NB4 (cell line): ENCODE data around the gene CCDC78.

Experiments used
- DNase-seq: peaks from one replicate; pipeline ENCODE4 v3.0.0; 2010; ENCODE audit warnings: low read depth
- H3K4me3 ChIP-seq: one replicate; pipeline ENCODE4 v1.5.1; 2011; ENCODE audit warnings: mild to moderate bottlenecking, low read depth, low read length, moderate library complexity
- MYC ChIP-seq: IDR thresholded peaks from 2 replicates; pipeline ENCODE4 v1.6.1; 2011; ENCODE audit warnings: low read depth, low read length
- POLR2A ChIP-seq: IDR thresholded peaks from 2 replicates; pipeline ENCODE4 v1.6.1; 2011; ENCODE audit warnings: mild to moderate bottlenecking; ENCODE audit not compliant: insufficient read length; ENCODE audit errors: extremely low read depth
- TF ChIP-seq, protein P1 (sequence below): IDR thresholded peaks from 2 replicates; pipeline ENCODE4 v1.6.1; 2011; ENCODE audit warnings: low read depth, low read length
- TF ChIP-seq, protein P2 (sequence below): IDR thresholded peaks from one replicate; pipeline ENCODE4 v1.5.1; 2012; ENCODE audit warnings: low read depth, low read length

CCDC78 gene

DNA sequence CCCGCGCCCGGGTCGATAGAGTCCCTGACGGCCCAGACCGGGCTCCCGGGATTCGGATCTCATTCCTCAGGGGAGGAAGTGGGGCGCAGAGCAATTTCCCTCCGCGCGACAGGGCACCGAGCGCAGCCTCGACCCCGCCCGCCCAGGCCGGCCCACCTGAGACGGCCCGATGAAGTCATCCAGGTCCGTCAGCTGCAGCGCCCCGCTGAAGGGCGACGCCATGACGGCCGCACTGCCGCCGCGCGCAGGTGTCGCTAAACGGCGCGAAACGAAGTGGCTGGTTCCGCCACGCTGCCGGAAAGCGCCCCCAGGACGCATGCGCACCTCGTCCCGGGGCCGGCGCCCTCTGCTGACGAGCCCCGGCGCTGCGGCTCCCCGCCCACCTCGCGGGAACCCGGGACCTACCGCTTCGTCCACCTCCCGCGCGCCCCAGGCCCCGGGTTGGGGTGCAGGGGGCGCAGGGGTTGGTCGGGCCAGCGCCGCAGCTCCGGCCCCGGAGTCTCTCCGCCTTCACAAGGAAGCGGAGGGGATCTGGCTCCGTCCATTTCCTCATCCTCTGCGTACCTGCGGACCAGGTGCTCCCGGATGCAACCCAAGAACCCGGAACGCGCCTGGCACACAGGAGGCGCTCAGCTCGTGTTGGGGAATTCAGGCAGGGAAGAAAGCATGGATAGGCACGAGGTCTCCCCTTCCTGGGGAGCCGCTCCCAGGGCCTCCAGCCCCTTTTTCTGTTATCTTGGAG is 14.7 kb upstream of the CCDC78 start, which contains the start of gene CIAO3:
TSS of gene CIAO3 (minus strand) at position 234 of the 742 bp plus-strand sequence. CDS start at position 222, 12 bp downstream.
- peak within 1 kb of the TSS; percentile 62 for H3K4me3 ChIP-seq
- TF ChIP-seq, protein P1, sequence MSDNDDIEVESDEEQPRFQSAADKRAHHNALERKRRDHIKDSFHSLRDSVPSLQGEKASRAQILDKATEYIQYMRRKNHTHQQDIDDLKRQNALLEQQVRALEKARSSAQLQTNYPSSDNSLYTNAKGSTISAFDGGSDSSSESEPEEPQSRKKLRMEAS = peak; percentile 66; the same call in 1 of the 2 replicates
- TF ChIP-seq MYC = peak; percentile 44
- TF ChIP-seq POLR2A = no peak
- TF ChIP-seq, protein P2, sequence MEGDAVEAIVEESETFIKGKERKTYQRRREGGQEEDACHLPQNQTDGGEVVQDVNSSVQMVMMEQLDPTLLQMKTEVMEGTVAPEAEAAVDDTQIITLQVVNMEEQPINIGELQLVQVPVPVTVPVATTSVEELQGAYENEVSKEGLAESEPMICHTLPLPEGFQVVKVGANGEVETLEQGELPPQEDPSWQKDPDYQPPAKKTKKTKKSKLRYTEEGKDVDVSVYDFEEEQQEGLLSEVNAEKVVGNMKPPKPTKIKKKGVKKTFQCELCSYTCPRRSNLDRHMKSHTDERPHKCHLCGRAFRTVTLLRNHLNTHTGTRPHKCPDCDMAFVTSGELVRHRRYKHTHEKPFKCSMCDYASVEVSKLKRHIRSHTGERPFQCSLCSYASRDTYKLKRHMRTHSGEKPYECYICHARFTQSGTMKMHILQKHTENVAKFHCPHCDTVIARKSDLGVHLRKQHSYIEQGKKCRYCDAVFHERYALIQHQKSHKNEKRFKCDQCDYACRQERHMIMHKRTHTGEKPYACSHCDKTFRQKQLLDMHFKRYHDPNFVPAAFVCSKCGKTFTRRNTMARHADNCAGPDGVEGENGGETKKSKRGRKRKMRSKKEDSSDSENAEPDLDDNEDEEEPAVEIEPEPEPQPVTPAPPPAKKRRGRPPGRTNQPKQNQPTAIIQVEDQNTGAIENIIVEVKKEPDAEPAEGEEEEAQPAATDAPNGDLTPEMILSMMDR = peak; percentile 53
- peak; percentile 85 for DNase-seq

DNA sequence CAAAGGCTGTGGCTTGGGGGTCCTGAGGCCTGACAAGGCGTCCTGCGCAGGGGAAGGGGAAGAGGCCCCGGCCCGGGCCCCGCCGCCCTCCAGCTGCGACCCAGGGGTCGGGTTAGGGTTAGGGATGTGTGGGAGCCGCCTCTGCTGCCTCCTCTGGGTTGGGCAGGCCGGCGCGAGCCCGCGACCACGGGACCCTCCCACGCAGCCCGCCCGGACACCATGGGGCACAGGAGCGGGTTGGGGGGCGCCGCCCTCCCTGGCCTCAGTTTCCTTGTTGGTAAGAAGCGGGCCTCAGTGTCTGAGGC is 14.2 kb upstream of the CCDC78 start:
- TF ChIP-seq MYC (no peak), POLR2A (no peak)
- TF ChIP-seq, protein P1 = no peak
- TF ChIP-seq, protein P2 = no peak
- peak; percentile 47 for DNase-seq

DNA sequence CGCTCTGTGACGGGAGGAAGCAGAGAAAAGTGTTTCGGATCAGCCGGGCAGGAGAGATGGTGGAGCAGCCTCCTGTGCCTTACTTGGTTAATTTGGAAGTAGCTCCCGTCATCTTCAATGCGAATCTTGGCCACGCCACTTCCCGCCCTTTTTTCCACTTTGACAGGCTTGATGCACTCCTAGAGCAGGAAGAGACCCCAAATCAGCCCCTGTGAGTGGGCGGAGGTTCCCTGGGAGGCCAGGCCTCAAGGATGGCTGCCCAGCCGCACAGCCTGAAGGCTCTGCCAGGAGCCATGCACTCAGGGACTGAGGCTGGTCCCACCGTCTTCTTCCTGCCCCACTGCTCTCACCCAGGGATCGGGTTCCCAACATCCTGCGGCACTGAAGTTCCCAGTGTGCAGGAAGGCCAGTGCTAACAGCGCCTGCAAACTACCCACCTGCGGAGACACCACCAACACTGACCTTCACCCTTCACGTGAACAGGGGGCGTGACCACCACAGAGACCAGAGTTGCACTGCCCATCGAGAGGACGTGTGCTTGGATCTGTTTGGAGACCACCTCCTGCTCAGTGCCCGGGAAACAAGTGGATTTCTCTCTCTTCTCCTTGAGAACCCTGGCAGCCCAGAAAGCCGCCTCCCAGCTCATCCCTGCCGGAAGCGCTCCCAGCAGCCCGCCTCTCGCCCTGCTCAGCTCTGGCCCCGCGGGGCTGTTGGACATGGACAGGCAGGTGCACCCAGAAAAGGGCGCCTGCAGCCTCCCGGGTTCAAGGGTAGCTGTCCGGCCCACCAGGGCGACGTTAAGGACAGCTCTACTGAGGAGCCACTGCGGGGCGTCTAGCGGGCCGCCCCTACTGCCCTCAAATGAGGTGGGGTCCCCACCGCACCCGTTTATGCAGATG is 13.6 kb upstream of the CCDC78 start:
- peak overlapping the region; percentile 62 for H3K4me3 ChIP-seq
- TF ChIP-seq, protein P1 = no peak
- no peak for TF ChIP-seq MYC
- TF ChIP-seq, protein P2 = no peak
- TF ChIP-seq POLR2A = no peak
- no peak for DNase-seq

More for the DNA sequence above, 14.2 kb upstream of the CCDC78 start:
- peak overlapping the region; percentile 62 for H3K4me3 ChIP-seq

DNA sequence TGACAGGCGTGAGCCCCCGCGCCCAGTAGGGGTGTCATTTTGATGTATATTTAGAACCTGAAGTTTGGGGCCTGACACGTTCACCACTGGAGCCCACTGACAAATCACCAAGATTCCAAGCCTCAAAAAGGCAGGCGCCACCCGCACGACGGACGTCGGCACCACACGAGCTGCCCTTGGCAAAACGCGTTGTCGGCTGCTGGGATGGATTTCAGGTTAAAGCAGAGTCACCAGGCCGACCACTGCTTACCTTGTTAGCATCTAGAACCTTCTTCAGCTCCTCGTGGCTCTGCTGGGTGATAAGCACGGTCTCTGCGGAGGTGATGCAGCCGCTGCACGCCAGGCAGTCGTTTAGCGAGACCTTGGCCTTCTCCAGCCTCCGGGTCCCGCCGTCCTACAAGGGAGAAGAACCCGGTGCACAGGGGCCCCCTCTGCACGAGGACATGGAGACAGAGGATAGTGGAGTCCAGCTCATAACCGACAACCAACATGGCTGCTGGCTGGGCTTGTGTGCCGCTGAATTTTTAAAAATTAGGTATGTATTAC is 10.8 kb upstream of the CCDC78 start:
- H3K4me3 ChIP-seq = no peak overlapping the region
- TF ChIP-seq POLR2A = no peak
- no peak for TF ChIP-seq MYC
- TF ChIP-seq, protein P1 = no peak
- TF ChIP-seq, protein P2 = no peak
- DNase-seq = no peak

DNA sequence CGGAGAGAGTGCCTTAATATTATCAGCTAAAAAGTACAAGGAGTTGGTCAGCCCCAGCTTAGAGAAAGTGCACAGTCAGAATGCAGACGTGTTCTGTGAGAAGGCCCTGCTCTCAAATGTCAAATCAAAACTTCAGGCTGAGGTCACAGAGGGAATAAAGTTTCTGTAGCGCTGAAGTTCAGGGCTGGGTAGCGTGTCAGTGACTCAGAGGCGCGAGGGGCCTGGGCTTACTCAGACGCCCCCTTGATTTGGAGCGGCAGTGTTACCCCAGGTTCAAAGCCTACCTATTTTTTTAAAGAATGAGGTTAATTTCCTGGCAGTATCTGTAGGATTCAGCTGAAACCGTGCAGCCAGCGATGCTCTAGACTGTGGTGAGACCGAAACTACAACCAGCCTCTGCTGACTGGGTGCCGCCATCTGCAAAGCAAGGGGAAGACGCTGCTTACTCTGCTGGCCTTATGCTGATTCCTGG is 9.8 kb upstream of the CCDC78 start:
- TF ChIP-seq MYC (no peak), POLR2A (no peak)
- TF ChIP-seq, protein P2 = no peak
- TF ChIP-seq, protein P1 = no peak
- DNase-seq = no peak
- H3K4me3 ChIP-seq = no peak overlapping the region
